ENCODE data around the gene ABCA10.

Gene ABCA10

DNA sequence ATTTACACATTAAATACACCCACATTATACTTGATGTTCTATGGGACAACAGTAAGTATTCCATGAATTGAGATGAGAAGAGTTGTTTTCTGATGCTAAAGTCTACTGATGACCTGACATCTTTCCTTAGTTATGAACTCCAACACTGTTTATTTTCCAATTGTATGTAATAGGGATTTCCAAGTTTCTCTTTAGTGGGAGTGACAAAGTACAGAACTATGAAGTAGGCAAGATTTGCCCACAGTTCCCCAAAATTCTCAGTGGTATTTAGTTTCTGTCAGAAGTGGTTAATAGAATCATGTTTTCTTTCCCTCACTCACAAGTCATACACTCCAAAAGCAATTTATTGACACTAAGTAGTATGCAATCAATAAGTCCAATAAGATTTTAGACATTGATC lies 64.4 kb downstream of the ABCA10 start:
- no peak for DNase-seq (ENCODE audit: low read depth in 2 of 2)

DNA sequence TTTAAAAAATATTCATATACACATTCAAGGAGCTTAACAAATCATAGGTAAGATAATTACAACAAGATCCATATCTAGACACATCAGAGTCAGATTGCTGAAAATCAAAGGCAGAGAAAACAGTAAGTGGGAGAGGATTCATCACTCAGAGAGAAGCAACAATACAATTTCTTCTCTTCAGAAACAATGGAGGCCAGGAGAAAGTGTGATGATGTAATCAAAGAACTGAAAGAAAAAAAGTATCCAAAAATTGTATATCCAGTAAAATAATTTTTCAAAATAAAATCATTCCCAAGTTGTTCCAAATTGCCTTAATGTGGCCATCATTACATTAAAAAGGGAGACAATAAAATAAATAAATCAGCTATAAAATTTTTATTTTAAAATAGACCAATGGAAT lies 69.2 kb downstream of the ABCA10 start:
- no peak for DNase-seq (ENCODE audit: low read depth in 2 of 2)

DNA sequence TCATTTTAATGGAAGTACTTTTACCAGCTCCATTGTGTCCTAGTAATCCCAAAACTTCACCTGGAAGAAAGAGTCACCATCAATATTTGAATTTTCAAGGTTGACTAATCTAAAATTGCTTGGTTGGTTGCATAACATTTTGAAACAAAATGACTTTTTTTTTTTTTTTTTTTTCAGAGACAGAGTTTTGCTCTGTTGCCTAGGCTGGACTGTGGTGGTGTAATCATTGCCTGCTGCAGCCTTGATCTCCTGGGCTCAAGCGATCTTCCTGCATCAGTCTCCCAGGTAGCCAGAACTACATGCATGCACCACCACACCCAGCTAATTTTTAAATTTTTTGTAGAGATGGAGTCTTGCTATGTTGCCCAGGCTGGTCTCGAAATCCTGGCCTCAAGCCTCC lies 74.4 kb downstream of the ABCA10 start:
- DNase-seq (ENCODE audit: low read depth in 2 of 2): no peak

DNA sequence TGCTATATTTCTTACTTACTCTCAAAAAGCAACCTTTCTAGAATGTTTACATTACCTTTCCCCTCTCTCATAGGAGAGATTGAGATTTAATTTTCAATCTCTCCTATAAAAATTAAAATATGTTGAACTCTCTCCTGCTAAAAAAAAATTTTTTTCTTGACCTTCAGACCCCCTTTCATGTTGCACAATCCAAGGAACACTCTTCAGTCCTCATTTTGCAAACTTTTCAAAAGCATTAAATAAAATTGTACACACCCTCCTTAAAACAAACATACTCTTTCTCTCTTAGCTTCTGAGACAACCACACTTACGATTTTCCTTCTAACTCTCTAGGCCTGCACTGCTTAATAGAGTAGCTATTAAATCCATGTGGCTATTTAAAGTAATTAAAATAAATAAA lies 78.3 kb downstream of the ABCA10 start:
- no peak for DNase-seq (ENCODE audit: low read depth in 2 of 2)

DNA sequence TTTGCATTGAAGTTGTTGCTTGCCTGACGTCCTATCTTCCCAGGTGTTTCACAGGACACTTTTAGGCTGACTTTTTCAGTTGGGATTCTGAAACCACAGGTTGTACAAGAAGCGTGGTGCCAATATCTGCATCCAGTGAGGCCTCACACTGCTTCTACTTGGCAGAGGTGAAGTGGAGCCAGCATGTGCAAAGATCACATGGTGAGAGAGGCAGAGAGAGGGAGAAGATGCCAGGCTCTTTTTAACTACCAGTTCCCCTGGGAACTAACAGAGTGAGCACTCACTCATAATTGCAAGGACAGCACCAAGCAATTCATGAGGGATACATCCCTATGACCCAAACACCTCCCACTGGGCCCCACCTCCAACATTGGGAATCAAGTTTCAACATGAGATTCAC lies 81.2 kb downstream of the ABCA10 start:
- DNase-seq (ENCODE audit: low read depth in 2 of 2): no peak

DNA sequence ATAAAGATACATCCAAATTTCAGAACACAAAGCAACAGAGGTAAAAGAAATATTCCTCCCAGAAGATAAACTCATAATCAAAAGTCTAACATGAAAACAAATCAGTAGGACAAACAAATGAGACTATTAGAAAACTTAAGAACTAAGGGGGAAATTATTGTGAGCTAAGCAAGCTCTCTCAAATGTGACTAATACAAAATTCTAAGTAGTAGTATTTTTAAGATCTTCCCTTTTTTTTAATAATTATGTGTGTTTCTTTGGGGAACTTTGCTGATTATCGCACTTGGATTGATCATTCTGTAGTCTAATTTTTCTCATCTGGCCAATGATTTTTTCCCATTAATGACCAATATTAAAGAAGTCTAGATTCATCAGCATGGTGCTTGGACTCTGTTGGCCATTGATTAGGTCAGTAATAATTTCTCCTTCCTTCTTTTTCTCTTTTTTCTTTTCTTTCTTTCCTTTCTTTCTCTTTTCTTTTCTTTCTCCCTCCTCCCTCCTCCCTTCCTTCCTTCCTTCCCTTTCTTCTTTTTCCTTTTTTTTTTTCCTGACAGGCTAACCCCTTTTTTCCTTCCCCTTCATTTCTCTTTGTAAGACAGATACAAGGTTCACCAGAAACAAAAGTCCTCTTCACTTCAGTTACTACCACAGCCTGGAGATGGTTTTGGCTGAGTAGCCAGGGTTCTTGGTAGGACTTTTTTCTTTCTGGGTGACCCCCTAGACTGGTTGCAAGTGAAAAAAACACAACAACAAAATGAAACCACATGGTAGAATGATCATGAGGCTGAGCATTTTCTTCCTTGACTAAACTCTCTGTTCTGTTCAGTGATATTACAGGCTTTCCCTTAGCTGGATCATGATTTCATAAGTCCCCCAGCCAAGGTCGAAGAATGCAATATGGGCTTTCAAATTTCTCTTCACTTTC lies 84.0 kb downstream of the ABCA10 start:
- DNase-seq (ENCODE audit: low read depth in 2 of 2): no peak

DNA sequence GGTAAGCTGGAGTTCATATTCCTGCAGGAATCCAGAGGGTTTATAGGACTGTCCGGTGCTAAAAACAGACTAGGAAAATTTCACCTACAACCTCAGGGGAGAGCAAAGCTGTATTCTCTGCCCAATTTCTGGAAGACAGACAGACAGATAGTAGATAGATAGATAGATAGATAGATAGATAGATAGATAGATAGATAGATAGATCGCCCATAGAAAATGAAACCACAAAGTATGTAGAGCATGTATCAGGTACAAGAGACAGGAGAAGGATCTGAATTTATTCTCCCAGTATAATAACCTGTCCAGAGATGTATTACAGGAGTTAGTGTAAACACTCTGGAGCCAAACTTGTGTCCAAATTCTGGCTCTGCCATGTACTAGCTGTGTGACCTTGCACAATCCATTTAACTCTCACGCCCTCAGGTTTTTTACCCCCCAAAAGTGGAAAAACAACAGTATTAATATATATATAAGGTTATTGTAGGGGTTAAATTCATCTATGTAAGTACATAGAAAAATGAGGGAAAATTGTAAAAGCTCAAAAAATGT lies 84.9 kb downstream of the ABCA10 start:
- no peak for DNase-seq (ENCODE audit: low read depth in 2 of 2)

DNA sequence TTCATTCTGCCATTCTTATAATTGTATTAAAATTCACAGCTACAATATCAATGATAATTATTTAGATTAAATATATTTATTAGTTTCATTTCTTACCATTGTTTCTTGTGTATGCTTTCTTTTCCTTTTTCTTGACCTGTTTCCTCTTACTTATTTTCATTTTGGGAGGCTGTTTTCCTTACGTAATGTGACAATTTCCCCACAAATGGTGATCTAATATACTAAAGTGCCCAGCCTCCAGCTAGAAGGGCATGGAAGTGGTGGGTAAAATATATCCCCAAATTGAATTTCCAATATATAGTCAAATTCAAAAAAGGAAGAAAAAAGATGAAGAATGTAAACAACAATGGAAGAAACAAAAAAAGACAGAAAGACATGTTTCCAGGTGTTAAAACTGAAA lies 85.5 kb downstream of the ABCA10 start:
- DNase-seq (ENCODE audit: low read depth in 2 of 2): no peak

DNA sequence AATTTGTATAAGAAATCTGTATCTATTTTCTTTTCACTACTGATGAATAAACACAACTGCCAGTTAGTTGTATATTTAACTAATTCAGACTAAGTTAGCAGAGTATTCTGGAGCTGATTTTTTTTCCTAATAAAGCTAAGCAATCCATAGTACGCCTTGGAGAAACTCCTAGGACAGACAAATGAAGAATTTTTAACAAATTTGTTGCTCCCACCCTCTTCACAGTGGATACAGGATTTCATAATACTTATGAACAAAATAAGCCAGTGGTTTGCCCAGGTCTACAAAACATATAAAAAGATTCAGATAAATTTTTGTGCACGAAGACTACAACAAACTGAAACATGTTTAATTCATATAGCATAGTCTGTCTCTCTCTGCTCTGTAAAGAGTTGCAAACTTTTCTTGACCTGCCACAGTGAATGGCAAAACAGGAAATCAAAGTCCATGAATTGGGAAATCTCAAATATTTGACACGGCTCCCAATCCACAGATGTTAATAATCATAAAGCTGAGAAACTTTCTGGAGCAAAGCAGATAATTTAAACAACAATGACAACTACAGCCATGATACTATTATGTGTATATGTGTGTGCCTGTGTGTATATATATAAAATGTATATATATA lies 86.3 kb downstream of the ABCA10 start:
- DNase-seq (ENCODE audit: low read depth in 2 of 2): no peak

DNA sequence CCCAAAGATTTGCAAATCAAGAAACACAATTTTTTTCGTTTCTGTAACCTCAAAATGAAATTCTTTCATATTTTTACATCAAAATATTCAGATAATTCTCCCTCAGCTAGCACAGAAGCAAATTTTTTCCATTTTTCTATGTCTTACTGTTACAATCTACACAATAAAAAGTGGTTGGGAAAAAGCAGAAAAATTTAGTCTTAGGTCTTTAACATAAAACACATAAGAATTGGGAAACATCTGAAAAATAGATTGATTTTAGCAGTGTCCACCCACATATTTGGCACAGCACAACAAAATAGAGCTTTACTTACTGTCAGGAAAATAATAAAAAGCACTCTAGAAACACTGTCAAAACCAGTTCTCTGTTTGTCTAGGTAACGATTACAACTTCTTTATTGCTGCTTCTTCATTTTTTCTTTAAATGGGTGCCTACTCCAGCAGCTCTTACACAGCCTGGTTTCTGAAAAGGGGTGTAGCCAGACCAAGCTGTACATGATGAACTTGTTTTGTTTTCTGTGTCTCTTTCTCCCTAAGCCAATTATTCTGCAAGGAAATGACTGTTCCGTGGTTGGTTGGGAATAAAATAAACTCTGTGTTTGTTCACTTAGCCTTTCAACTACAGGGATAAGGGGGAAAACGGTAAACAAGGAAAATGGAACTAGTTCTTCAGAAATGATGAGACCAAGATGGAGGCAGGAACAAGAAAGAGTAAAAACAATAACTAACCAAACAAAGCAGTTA lies 87.0 kb downstream of the ABCA10 start, which contains the start of gene ABCA6:
Gene ABCA6 (minus strand): TSS at position 465 of the 744 bp plus-strand sequence. CDS start 1,192 bp downstream, outside the sequence.
- no peak for DNase-seq (ENCODE audit: low read depth in 2 of 2)

DNA sequence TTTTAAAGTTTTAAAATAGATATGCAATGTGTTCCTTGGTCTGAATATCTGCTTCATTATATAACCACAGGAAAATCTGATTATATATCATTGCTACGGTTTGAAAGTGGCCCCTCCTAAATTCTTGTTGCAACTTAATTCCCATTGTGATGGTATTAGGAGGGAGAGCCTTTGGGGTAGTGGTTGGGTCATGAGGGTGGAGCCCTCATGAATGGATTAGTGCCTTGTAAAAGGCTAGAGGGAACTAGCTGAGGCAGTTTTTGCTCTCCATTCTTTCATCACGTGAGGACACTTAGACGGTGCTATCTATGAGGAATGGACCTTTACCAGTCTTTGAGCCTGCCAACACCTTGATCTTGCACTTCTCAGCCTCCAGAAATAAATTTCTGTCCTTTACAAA lies 94.5 kb downstream of the ABCA10 start:
- DNase-seq (ENCODE audit: low read depth in 2 of 2): no peak

DNA sequence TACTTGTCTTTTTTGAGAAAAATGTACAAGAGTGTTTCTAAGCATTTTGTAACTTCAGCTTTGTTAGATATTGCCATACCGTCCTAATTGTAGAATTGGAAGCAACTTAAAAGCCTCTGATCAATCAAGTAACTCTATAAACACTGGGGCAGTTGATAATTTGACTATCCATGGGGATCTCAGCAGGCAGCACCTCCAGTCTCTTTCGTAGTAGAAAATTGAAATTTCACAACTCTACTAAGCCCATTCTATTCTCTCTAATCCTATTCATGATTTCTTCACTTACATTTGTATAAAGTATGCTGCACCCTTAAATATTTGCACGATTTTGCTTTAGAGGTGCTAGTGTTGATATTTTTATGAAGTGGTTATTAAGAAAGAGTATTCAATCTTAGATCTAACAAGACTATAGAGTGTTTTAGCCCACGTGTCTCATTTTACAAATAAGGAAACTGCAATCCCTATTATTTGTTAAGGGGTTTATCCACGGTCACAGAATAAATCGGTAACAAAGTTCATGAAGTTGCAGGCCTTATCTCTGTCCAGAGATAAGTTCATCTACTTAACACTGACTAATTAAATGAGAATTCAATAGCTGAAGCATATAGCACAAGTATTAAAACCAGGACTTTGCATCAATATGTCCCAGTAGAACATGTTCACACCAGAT lies 97.9 kb downstream of the ABCA10 start:
- no peak for DNase-seq (ENCODE audit: low read depth in 2 of 2)

DNA sequence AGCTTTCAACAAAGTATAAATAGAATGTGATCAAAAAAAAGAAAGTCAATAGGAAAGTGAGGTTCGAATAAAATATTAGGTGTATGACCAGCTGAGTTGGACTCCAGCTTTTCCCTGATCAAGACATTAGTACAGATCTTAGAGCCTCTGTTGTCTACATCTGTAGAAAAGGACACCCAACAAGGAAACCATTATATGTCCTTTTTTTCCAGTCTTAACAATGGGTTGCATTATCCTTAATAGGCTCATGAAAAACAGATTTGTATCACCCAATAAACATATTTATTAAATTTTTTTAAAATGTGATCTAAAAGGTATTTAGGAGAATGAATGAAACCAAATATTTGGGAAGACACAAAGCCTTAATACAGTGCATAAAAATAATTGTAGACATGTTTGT lies 105.0 kb downstream of the ABCA10 start:
- no peak for DNase-seq (ENCODE audit: low read depth in 2 of 2)

DNA sequence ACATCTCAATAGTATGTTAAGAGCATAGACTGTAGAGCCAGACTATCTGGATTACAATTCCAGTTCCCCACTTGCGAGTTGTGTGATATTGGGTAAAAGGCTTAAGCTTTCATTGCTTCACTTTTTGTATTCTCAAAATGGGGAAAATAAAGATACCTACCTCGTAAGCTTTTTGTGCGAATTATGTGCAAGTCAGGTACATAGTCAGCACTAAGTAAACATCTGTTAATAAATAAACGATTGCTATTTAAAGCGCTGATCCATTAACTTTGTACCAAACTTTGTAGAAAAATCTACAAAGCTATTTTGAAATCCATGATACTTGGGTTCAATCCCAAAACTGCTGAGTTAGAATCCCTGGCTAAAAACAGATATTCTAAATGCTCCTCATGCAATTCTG lies 106.6 kb downstream of the ABCA10 start:
- DNase-seq (ENCODE audit: low read depth in 2 of 2): no peak

DNA sequence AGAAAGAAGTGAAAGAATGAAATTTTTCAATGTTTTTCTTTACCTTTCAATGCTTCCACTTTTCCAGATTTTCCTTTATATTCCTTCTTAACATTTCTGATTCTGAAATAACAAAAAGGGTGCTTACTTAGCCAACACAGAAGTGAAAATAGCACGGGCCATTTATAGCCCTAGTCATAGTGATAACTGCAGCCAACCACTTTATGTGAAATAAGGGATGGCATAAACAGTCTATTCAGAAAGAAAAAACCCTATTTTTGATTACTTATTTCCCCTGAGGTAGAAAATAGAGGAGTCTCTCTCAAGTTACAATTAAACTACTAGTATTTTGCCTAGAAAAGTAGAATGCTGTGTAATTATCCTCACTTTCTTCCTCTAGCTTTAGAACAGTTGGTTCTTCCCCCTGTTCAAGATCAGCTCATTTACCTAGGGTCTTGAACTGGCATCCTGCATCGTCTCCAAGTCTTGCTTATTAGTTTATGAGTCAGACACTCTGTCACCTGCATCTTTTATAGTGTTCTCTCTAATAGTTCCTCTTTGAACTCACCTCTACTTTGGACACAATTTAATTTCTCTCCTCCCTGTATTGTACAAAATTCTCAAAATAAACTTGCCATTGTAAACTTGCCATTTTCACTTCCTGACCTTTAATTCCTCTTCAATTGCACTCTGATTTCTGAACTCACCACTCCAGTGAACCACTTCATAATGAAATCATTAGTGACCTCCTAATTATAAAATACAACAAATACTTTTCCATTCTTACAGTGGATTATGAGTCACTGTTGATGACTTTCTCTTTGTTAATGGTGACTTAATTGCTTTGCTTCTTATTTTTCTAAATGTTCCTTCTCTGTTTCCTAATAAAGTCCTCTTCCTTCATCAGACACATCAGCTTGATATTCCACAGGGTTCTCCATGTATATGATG lies 110.5 kb downstream of the ABCA10 start:
- no peak for DNase-seq (ENCODE audit: low read depth in 2 of 2)

DNA sequence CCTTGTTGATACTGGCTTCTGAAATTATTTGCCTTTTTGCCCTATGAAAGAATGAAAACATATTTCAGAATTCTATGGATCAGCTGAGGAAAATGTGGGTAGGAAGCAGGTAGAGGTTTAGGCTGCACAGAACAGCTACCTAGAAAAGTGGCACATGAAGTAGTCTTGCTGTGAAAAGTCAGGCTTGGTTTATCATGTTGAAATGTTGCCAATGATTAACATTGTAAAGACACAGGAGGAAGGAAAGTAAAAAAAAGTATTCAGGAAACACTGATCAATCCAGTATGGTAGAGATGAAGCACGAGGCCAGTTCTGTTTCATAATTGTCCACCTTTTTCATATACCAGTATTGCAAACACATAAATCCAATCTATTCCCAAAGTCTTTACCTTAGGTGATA lies 116.8 kb downstream of the ABCA10 start:
- no peak for DNase-seq (ENCODE audit: low read depth in 2 of 2)

DNA sequence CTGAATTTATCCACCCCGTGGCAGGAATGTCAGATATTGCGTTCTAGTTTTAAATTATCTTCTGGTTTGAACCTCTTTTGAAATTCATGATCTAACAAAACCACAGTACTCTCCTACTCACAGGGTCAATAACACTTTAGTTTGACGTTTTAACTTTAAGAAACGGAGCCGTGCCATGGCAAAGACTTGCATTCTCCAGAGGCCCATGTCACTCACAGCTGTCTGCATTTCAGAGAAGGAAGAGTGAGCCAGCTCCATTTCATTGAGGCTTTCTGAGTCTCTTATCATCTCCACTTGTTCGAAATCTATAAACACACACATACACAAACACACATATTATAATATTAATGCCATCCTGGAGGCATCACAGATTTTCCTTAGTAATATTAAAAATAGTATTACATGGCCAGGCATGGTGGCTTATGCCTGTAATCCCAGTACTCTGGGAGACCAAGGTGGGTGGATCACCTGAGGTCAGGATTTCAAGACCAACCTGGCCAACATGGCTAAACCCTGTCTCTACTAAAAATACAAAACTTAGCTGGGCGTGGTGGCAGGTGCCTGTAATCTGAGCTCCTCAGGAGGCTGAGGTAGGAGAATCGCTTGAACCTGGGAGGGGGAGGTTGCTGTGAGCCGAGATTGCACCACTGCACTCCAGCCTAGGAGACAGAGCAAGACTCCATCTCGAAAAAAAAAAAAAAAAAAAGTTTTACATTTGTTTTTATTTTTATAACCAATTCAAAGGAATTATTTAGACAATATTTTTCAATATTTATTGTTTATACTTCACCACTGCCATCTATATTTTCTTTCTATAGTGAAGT lies 122.5 kb downstream of the ABCA10 start:
- no peak for DNase-seq (ENCODE audit: low read depth in 2 of 2)

DNA sequence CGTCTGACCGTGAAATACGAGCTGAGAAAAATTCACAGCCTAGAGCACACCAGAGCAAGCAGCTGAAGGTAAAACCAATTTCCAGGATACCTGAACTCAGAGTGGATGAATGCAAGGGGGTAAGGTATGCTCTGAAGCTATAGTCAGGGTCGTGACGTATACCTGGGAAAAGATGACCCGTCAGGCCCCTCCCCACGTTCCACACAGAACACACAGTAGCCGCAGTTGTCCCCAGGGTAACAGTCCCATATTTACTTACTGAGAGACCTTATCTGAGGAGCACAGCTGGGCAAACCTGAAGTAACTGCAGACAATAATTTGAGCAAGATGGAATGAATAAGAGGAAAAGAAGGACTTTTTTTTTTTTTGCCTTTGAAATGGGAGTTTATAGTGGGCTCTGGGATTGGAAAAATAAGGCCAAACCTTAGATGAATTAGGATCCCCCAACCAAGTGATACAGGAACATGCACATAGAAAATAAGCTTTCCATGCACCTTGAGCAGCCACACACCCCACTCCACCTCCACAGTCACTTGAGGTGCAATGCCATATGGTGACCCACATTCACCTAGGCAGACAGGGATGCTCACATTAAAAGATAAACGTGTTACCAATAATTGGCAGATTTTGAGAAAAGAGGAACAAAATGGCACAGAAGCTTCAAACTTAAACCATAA lies 124.9 kb downstream of the ABCA10 start:
- DNase-seq (ENCODE audit: low read depth in 2 of 2): no peak

DNA sequence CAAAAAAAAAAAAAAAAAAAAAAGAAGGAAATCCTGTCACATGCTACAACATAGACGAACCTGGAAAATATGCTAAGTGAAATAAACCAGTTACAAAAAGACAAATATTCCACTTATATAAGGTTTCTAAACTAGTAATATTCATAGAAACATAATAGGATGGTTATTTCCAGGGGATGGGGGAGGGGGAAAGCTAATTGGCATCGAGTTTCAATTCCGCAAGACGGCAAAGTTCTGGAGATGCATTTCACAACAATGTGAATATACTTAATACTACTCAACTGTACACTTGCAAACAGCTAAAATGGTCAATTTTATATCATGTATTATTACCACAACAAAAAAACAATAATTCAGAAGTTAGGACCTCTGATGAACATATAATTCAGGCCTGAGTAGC lies 130.0 kb downstream of the ABCA10 start:
- no peak for DNase-seq (ENCODE audit: low read depth in 2 of 2)

Measured in stimulated activated CD8-positive, alpha-beta memory T cell treated with anti-CD3 and anti-CD28 coated beads, Interleukin-2, amount 100 ng/mL, for 1 hour (primary cell).